OCI-LY1 (cell line): ENCODE measurements around the gene MYO10.

Source experiments
- CTCF ChIP-seq: fragments of 200-600 bp; sonication (generic), shearing (Covaris generic); IDR thresholded peaks from 2 replicates; pipeline ENCODE4 v1.5.1; 2017; ENCODE audit warnings: mild to moderate bottlenecking, antibody characterized with exemption, low read length, moderate library complexity, mixed read lengths
- EZH2 ChIP-seq: fragments of 200-600 bp; sonication (generic), shearing (Covaris generic); IDR thresholded peaks from 2 replicates; pipeline ENCODE4 v1.8.0; 2017; ENCODE audit warnings: borderline replicate concordance, mixed run types, mild to moderate bottlenecking, antibody characterized with exemption, low read length, moderate library complexity, mixed read lengths

- TF ChIP-seq CTCF (no peak), EZH2 (no peak)
These were observed 193.2 kb downstream of the MYO10 start for GRCh38 chr5:16742938-16743337.
